Epithelial cell of prostate (primary cell): ENCODE results near the gene HPS1.

Experiments
- DNase-seq: peaks from one replicate; pipeline ENCODE4 v3.0.0-alpha.2; 2011; ENCODE audit warnings: low read depth, low spot score
- H3K27ac ChIP-seq: fragments of 450-650 bp; 2 replicates; pipeline ENCODE4 v1.5.1; 2017; ENCODE audit warnings: mild to moderate bottlenecking

Gene HPS1

DNA sequence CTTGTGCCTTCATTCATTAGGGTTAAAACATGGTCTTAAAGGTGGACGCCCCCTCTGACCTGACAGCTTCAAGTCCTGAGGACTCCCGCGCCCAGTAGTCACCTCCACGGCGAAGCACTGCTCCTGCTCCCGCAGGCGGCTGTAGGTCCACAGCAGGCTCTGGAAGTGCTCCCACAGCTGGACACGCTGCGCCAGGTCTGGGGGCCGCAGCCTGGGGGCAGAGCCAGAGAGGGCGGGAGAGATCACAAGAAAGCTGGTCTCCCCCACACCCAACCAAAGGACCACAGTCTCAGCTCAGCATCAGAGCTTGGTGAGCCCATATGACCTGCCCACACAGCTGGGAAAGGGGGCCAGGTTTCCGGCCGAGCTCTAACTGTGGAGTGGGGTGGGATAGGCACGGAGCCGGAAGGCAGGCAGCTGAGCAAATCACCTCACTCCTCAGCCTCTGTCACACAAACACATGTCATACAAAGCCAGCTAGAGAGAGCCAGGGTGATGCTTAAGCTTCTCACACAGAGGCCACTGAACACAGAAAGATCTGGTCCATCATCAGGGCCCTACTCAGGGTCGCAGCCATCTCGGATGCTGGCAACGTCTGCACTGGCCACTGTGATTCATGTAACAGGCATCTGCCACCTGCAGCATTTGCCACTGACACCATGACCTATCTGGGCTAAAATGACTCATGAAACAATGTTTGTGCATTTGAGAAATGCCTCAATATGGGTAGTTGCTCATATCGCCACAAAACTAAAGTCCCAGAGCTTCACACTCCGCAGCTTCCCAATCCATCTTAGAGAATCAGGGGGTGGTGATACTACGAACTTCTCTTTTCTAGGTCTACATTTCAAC is 12.6 kb downstream of the HPS1 start:
- H3K27ac ChIP-seq = no peak overlapping the region
- DNase-seq = no peak

DNA sequence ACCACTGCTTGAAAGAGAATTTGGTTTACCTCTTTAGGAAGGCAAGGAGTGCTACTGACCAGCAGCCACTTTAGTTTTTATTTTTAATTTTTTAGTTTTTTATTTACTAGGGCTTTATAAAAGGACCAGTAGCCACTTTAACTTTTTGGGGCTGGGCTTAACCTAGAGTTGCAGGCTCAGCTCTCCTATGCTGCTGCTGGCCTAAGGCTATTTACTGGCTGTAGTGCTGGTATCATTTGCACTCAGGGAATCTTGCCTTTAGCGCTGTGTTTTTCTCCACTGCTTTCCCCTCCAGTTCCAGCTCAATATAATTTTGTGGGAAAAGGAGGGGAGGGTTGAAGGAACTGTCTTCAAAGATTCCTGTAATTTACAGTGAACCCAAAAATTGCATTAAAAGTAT is 13.4 kb downstream of the HPS1 start:
- no peak for DNase-seq
- H3K27ac ChIP-seq = no peak overlapping the region

DNA sequence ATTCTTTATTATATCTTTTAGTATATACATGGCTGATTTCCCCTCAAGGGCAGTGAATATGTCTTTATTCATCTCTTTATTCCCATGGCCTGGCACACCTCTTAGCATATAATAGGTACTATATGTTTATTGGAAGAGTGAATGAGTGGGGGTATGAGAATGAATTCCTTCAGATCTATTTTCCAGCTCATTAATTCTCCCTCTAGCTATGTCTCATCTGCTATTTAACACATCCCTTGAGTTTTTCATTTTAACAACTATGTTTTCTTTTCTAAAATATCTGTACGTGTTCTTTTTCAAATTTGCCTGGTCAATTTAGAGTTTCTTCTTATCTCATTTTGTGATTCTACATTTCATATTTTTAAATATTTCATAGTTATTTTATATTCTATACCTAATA is 14.4 kb downstream of the HPS1 start:
- H3K27ac ChIP-seq = no peak overlapping the region
- DNase-seq = no peak

DNA sequence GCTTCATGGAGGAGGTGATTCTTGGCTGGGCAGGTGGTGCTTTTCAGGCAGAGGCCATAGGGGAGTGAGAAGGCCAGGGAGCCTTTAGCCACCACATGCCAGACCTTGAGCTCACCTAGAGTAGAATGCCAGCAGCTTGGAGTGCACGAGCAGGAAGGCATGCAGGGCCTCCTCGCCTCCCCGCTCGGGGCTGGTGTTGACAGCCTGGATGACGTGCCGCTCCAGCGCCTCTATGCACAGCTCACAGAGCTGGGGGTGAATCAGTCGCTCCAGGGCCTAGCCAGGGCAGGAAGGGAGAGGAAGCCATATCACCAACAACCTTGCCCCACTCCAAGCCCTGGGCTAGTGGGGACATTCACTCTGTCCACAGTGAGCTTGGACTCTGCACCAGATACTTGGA is 15.7 kb downstream of the HPS1 start:
- H3K27ac ChIP-seq = no peak overlapping the region
- DNase-seq = no peak

DNA sequence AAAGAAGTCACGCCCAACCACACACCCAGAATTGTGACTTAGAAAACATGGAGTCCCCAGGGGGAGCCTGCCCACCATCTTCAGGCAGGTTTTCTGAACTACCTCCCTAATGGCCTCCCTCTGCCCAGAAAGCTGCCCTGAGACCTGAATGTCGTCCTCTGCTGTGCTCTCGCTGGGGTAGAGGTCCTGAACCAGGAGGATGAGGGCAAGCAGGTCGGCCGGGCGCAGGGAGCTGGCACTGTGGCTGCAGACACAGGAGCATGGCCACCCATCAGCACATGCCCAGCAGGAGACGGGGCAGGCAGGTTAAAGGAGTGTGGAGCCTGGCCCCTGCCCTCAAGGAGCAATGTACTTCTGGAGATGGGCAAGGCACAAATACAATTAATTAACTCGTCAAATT is 16.3 kb downstream of the HPS1 start:
- H3K27ac ChIP-seq = no peak overlapping the region
- DNase-seq = no peak

DNA sequence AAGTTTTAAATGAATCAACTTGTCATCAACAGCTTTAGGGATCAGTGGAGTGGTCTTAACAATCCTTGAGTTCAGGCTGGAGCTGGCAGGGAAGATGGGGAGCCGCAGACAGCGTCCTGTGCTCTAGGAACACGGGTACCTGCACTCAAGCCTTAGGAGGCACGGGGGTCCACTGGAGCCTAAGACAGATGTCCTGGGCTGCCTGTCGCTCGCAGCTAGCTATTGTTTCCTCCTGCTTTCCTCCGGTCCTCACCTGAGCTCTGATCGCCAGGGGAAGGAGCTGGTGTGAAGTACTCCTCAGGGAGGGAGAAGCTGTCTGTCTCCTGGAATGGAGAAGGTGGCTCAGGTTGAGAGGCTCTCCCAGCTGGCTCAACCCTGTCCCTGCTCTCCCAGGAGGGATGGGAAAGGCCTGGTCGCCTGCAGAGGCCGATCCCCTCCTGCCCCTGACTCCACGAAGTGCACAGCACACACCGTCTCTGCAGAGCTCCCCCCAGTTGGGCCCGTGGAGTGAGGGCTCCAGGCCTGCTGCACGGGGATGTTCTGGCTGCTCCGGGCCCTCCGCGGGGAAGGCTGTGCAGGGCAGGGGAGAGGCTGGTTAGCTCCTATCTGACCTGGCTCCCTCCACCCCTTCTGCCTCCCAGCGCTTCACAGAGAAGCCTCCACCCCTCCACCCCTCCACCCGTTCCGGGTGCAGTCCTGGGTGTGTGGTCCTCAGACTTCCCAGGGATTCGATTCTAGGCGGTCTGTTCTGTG is 17.2 kb downstream of the HPS1 start:
- no peak for DNase-seq
- no peak overlapping the region for H3K27ac ChIP-seq

DNA sequence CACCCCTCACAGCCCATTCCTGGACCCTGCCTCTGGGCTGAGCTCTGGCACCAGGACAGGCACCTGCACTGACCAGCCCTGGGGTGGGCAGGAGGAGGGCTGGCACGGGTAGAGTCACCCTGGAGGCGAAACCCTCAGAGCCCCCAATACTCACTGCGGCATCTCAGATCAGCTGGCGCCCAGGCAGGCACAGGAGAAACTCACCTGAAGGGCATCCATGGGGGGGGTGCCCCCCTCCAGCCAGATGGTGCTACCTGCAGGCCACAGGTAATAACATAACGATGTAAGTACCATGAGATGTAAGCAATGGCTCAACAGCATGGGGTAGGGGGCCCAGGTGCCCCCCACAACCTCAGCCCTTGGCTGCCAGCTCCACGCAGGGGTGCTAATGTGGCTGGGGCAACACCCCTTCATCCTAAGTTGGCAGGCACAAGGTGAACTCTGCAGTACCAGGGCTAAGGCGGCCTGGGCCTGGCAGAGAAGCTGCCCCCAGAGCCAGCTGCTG is 19.7 kb downstream of the HPS1 start:
- DNase-seq = no peak
- H3K27ac ChIP-seq = no peak overlapping the region

DNA sequence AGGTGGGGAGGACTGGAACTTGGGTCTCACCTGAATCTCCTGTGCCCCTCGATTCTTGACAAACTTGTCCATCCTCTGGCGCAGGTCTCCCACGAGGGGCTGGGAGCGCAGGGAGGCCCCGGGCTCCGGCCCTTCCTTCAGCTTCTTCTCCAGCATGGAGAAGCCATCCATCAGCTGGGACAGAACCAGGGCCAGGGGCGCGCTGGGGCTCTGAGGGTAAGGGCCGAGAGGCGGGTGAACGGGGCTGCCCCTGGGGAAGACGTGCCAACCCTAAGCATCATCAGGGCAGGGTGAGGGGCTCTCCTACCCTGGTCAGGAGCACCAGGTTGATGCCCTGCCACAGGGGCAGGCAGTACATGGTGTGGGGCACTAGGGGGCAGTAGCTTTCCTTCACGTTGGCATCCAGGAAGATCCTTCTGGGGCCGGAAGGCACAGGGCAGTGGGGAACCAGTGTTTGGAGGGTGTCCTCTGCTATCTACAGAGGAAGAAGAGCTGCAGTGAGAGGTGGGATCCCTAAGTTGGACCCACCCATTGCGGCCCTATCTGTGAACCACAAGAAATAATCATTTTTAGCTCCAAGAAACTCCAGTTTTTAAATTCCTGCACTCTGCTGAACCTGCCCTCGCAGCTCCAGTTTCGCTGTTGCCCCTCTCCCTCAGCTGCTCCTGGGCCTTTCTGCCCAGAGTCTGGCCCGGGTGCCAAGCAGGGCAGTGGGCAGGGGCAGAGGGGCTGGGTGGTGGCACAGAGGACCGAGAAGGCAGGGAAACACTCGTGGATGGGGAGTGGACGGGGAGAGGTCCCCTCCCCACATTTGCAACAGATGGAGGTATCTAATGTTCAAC is 21.0 kb downstream of the HPS1 start:
- no peak overlapping the region for H3K27ac ChIP-seq
- no peak for DNase-seq

DNA sequence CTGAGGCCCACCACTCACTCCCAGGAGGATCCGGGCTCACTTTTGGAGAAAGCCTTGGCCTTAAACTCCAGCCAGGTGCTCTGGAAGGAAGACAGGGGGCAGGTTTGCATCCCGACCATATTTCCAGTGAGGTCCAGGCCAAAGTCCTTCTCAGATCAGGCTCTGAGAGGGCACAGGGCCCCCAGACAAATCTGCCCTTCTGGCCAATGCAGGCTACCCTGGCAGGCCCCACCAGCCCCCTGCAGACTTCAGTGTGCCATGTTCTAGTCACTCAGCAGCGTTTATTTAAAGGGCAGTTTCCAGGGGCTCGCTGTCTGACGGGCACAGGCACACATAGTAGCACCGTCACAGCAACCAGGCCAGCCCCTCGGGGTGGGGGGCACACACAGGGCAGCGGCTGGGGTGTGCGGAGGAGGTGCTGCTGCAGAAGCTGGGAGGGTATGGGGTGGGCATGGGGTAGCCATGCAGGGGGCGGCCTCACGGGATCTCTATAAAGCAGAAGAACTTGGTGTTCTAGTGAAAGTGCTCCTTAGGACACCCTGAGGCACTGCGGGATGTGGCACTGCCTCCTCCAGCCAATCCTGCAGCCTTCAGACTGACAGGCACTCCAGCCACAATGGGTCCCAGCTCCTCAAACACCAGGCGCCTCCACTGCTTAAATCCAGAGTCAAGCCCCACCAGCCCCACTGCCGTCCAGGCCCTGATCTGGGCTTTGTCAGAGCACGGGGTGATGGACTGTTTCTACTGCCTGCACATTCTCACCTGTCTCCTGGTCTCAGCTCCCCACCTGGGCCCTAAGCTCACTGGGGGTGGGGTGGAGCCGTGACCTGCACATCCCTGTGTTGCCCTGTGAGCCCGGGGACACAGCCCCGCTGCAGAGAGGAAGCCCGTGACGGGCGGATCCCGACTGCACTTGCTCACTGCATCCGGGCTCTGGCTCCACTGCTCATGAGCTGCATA is 22.2 kb downstream of the HPS1 start:
- DNase-seq = no peak
- no peak overlapping the region for H3K27ac ChIP-seq

DNA sequence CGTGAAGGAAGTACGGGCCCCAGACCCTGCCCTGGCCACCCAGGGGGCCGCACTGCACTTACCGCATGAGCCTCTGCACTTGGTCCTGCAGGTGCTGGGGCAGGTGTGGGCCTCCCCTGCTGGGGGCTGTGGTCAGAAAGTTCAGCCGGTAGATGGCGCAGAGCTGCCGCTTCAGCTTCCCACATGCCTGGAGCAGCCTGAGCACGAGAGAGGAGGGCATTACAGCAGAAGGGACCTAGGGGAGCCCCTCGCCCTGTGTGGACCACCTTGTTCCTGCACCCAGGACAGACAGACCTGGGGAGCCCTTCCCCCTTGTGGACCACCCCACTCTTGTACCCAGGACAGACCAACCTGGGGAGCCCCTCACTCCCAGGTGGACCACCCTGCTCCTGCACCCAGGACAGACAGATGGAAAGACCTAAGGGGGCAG is 23.0 kb downstream of the HPS1 start:
- no peak overlapping the region for H3K27ac ChIP-seq
- DNase-seq = no peak

DNA sequence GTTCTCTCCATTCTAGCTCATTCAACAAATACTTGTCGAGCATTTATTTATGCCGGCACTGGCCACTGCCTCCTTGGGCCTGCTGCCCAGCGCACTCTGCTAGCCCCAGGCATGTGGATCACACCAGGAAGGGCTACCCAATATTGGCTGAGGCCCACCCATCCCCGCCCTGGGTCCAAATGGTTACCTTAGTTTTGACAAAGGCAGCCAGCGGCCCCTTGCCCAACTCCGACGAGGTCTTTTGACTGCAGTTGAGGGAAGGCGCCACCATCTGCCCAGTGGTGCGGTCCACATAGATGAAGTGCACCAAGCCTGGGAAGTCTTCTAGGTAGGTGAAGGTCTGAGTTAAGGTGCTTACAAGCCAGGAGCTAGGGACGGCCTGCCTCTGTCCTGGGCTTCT is 24.6 kb downstream of the HPS1 start:
- no peak for DNase-seq
- no peak overlapping the region for H3K27ac ChIP-seq

DNA sequence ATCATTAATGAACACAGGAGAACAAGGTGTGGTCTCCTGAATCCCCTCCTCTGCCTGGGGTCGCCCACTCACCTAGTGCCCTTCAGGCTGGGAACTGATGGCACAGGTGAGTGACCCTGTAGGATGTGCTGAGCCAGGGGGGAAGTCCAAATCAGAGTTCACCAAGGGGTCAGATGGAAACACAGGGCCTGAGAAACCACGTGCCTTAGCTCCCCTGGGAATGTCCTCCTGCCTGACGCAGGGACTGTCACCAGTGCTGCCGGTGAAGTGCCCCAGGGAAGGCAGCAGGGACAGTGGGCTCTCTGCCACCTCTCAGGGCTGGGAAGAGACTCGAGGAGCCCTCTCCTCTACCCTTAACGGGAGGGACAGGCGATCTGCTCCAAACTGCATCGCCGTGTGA is 25.9 kb downstream of the HPS1 start:
- DNase-seq = no peak

DNA sequence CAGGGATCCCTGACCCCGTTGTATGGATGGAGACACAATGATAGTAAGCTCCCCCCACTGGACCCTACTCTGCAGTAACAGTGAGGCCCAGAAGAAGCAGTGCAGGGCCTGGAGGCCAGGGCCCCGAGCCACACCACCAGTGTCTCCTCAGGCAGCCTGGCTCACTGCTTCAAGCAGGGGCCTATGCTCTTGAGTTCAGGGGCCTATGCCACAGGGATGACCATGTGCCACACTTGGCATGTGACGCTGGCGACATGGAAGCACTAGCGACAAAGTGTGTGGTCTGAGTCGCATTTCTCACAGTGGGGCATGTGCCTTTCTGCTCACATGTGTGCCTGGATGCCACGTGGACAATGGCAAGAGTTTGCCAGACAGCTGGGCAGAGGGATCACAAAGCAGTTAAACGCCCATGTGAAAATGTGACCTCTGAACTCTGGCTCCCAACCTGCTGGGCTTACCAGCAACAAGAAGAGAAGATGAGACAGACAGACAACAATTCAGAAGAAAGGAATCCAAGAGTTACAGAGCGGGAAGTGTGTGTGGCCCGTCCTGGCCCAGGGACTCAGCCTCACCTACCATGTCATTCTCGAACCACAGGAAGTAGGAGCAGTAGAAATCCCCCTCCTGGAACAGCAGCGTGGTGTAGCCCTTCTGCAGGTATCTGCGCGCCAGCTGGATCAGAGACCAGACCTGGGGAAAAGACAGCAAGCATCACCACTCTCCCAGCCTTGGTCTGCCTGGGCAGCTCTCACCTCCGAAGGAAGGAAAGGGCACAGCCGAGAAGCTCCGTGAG is 27.1 kb downstream of the HPS1 start:
- H3K27ac ChIP-seq = no peak overlapping the region
- no peak for DNase-seq

More for the DNA sequence above, 25.9 kb downstream of the HPS1 start:
- H3K27ac ChIP-seq = no peak overlapping the region

DNA sequence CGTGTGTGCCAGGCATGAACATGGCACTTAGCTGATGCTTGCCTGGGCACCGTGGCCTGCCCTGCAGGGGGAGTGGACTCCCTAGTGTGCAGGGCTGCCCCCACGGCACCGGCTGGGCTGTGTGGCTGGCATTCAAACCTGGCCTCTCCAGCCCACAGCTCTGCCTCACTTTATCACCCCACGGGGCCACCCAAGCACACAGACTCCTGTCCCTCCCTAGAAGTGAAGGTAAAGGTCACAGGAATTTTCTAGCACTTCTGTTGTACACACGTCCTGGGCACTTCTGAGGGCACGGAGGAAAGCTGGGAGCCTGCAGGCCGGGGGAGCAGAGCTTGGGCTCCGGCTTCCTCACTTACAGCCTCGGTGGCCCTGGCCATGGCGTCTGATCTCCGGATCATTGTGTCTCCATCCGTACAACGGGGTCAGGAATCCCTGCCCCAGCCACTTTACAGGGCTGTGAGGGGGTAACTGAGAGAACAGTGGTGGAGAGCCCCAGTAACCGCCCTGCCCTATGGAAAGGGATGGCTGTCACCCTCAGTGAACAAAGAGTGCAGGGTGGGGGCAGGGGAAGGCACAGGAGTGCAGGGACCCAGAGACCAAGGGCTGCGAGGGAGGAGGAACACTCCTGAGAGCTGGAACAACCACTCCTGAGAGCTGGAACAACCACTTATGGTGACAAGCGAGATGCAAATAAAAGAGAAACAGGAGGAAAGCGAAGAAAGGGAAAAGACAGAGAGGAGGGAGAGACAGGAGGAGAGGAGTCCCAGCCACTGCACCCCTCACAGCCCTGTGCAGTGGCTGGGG is 27.9 kb downstream of the HPS1 start:
- no peak overlapping the region for H3K27ac ChIP-seq
- no peak for DNase-seq

DNA sequence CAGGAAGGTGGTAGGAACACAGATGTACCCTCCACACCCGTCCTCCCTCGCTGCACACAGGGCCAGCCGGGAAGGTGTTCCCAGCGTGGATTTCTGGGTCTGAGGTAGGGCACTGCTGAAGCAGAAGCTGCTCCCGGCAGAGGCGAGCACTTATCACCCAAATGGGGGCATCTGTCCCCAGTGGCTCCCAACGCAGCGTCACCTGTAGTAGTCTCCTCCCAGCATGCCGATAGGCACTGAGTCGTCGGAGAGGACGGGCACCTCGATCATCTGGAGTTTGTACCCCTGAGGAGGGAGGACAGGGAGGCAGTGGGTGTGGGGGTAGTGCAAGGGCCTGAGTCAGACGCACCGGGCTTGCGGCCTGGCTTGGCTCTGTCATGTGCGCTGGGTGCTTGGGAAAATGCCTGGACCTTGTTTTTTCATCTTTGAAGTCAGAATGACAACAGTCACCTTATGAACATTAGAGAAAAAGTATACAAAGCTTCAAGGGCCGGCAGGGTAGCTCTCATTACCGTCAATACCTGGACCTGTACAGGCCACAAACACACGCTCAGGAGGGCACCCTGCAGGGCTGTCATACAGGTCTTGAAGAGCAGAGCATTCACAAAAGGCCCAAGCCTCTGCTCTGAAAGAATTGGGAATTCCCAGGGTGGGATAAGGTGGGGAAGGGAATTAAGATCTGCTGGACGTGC is 28.6 kb downstream of the HPS1 start:
- no peak for DNase-seq
- H3K27ac ChIP-seq = no peak overlapping the region

DNA sequence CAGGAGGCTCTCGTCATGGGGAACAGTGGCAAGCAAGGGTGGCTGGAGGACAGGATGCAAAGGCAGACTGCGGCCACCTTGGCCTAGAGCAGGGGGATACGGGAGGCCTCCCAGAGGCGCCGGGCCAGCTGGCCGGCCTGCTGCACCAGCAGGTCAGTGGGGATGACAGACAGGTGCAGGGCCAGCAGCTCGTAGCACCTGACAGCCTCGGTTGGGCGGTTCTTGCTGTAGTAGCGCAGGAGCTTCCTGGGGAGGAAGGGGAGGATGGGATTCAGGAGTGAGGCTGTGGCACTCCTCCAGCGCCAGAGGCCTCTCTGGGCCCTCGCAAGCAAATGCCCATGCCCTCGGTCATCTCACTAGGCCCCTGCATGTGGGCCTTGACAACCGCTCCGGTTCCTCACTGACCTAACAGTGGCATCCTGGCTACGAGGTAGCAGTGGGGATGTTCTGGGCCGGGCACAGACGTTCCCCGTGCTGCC is 29.2 kb downstream of the HPS1 start:
- DNase-seq = no peak
- H3K27ac ChIP-seq = no peak overlapping the region
